Measurements from ENCODE around the gene SVBP. TPM values are rescaled to one million over a fixed set of nuclear protein-coding genes. Genes with fewer than 3 reads are reported as not detected.

SVBP gene
- total RNA-seq, 1 experiment from 2014 or later, result 18.6 TPM

DNA sequence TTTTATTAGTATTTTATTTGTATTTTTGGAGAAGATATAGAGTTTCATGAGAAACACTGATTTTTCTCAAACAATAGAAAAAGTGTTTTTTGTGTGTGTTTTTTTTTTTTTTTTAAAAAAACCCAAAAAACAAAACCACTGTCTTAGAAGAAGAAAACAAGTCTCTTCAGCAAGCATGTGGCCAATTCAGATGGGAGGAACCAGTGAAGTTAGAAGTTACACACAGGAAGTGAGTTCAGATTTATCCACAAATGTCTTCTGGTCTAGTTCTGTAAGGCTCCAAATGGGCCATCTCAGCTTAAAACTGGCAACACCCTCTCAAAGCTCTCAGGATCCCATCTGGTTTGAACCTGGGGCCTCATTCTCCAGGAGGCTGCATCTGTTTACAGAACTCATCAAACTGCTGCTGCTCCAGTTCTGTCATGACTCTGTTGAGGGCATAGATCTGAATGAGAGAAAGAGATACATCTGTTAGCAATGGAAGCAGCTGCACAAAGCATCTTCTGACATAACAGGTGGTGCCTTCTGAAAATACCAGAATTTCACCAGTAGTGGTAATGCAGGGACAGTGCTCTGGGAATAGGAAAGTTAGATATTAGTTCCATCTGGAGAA is 10.0 kb downstream of the SVBP start:
- H3K36me3 ChIP-seq (ENCODE audit: control insufficient read depth, insufficient read depth, low read length), result no peaks in the 10 kb centered on the region
- TF ChIP-seq, protein P1, sequence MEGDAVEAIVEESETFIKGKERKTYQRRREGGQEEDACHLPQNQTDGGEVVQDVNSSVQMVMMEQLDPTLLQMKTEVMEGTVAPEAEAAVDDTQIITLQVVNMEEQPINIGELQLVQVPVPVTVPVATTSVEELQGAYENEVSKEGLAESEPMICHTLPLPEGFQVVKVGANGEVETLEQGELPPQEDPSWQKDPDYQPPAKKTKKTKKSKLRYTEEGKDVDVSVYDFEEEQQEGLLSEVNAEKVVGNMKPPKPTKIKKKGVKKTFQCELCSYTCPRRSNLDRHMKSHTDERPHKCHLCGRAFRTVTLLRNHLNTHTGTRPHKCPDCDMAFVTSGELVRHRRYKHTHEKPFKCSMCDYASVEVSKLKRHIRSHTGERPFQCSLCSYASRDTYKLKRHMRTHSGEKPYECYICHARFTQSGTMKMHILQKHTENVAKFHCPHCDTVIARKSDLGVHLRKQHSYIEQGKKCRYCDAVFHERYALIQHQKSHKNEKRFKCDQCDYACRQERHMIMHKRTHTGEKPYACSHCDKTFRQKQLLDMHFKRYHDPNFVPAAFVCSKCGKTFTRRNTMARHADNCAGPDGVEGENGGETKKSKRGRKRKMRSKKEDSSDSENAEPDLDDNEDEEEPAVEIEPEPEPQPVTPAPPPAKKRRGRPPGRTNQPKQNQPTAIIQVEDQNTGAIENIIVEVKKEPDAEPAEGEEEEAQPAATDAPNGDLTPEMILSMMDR (IDR thresholded peaks at IDR 0.05; ENCODE audit: insufficient read depth in 1 of 2, low read depth in 1 of 2, low read length in 1 of 2, severe bottlenecking in 1 of 2, unreplicated experiment in 1 of 2), result no peak
- ChIA-PET POLR2A (interaction anchor here (0.7 kb wide), 1 partner anchor 314 kb away, joined by 6 read pairs; no protein-coding TSS in a partner anchor), CTCF (no interaction called here)
- Mint-ChIP-seq H3K27me3 (ENCODE audit: insufficient read depth, unreplicated experiment) (no peaks in the 10 kb centered on the region), H3K9me3 (ENCODE audit: unreplicated experiment) (no peaks in the 10 kb centered on the region), H3K4me1 (ENCODE audit: low read depth, unreplicated experiment) (no peaks in the 10 kb centered on the region), H3K4me3 (ENCODE audit: unreplicated experiment) (no peak overlapping the region), H3K36me3 (ENCODE audit: insufficient read depth, unreplicated experiment) (no peaks in the 10 kb centered on the region), H3K27ac (ENCODE audit: unreplicated experiment) (no peak overlapping the region)
- no TSS peak for BruUV-seq (replicated peaks)
- H3K4me3 ChIP-seq (ENCODE audit: low read depth, low read length), result no peak overlapping the region
- no peaks in the 10 kb centered on the region for H3K27me3 ChIP-seq (replicated peaks; ENCODE audit: control insufficient read depth, insufficient read depth, low read length)
- no peaks in the 10 kb centered on the region for H3K4me1 ChIP-seq
- intact Hi-C loops (cut with micrococcal nuclease; ENCODE audit: unreplicated experiment), result no loop called here
- no peak for DNase-seq
- no peaks in the 10 kb centered on the region for H3K9me3 ChIP-seq

DNA sequence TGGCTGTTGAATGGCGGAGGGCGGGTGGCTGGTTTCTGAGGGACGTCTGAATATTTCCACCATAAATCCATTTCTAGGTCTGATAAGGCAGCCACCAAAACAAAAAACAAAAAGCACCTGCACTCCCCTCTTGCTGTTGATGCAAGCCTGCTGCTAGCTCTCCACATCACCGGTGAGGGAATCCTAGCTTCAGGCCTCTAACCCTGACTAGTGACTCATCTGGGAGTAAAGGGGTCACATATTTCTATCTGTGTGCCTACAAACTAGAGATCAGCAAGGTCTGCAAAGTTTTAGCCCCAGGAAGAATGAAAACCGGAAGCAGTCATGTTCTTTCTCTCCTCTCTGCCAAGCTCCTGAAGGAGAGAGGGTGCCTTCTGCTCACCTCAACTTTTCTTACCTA is 10.6 kb downstream of the SVBP start:
- no peaks in the 10 kb centered on the region for H3K4me1 ChIP-seq
- H3K27me3 ChIP-seq (replicated peaks; ENCODE audit: control insufficient read depth, insufficient read depth, low read length), result no peaks in the 10 kb centered on the region
- DNase-seq, result no peak
- Mint-ChIP-seq H3K4me3 (ENCODE audit: unreplicated experiment) (no peak overlapping the region), H3K36me3 (ENCODE audit: insufficient read depth, unreplicated experiment) (no peaks in the 10 kb centered on the region), H3K27me3 (ENCODE audit: insufficient read depth, unreplicated experiment) (no peaks in the 10 kb centered on the region), H3K27ac (ENCODE audit: unreplicated experiment) (no peak overlapping the region), H3K4me1 (ENCODE audit: low read depth, unreplicated experiment) (no peaks in the 10 kb centered on the region), H3K9me3 (ENCODE audit: unreplicated experiment) (no peaks in the 10 kb centered on the region)
- H3K4me3 ChIP-seq (ENCODE audit: low read depth, low read length), result no peak overlapping the region
- H3K36me3 ChIP-seq (ENCODE audit: control insufficient read depth, insufficient read depth, low read length), result no peaks in the 10 kb centered on the region
- BruUV-seq (replicated peaks), result no TSS peak
- ChIA-PET CTCF (no interaction called here), POLR2A (interaction anchor here (0.7 kb wide), 1 partner anchor 314 kb away, joined by 6 read pairs; no protein-coding TSS in a partner anchor)
- TF ChIP-seq, protein P1 (IDR thresholded peaks at IDR 0.05; ENCODE audit: insufficient read depth in 1 of 2, low read depth in 1 of 2, low read length in 1 of 2, severe bottlenecking in 1 of 2, unreplicated experiment in 1 of 2), result no peak
- intact Hi-C loops (cut with micrococcal nuclease; ENCODE audit: unreplicated experiment), result no loop called here
- no peaks in the 10 kb centered on the region for H3K9me3 ChIP-seq

DNA sequence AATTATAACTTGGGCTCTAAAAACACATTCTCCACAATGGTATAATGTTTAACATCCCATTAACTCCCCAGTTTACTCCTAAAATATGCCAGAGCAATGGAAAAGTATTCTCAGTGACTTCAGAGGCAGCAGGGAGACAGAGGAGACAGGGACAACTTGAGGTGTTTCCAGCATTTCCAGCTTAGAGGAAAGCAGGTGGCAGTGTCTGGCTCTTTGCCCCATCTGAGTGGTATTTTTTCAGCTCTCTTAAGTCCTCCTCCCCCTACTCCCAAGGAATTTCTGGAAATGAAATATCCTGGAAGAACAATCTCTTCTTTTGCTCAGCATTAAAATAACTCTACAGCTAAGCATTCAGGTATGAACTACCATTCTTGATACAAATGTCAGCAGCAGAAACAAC is 11.0 kb downstream of the SVBP start:
- no peak for DNase-seq
- Mint-ChIP-seq H3K4me3 (ENCODE audit: unreplicated experiment) (no peak overlapping the region), H3K27me3 (ENCODE audit: insufficient read depth, unreplicated experiment) (no peaks in the 10 kb centered on the region), H3K9me3 (ENCODE audit: unreplicated experiment) (no peaks in the 10 kb centered on the region), H3K4me1 (ENCODE audit: low read depth, unreplicated experiment) (no peaks in the 10 kb centered on the region), H3K36me3 (ENCODE audit: insufficient read depth, unreplicated experiment) (no peaks in the 10 kb centered on the region), H3K27ac (ENCODE audit: unreplicated experiment) (no peak overlapping the region)
- POLR2A ChIA-PET, result no interaction called here
- Histone ChIP-seq H3K27me3 (replicated peaks; ENCODE audit: control insufficient read depth, insufficient read depth, low read length) (no peaks in the 10 kb centered on the region), H3K4me3 (ENCODE audit: low read depth, low read length) (no peak overlapping the region), H3K36me3 (ENCODE audit: control insufficient read depth, insufficient read depth, low read length) (no peaks in the 10 kb centered on the region), H3K4me1 (no peaks in the 10 kb centered on the region), H3K9me3 (no peaks in the 10 kb centered on the region)
- TF ChIP-seq, protein P1 (IDR thresholded peaks at IDR 0.05; ENCODE audit: insufficient read depth in 1 of 2, low read depth in 1 of 2, low read length in 1 of 2, severe bottlenecking in 1 of 2, unreplicated experiment in 1 of 2), result no peak
- no TSS peak for BruUV-seq (replicated peaks)
- intact Hi-C loops (cut with micrococcal nuclease; ENCODE audit: unreplicated experiment), result no loop called here
- CTCF ChIA-PET, result no interaction called here
